GM12878 (cell line): Measurements from ENCODE around the gene DDIT4. TPM values are rescaled to one million over a fixed set of nuclear protein-coding genes. Genes with fewer than 3 reads are reported as not detected.

Source experiments
- ATF7 ChIP-seq: fragments of 450-650 bp; IDR thresholded peaks from 2 replicates; pipeline ENCODE4 v1.6.1; 2016; ENCODE audit warnings: low read depth, mild to moderate bottlenecking
- BMI1 ChIP-seq: fragments of 450-650 bp; IDR thresholded peaks from 2 replicates; pipeline ENCODE4 v1.6.1; 2016; ENCODE audit warnings: mild to moderate bottlenecking, moderate library complexity, borderline replicate concordance
- CREB1 ChIP-seq: IDR thresholded peaks from 2 replicates; pipeline ENCODE4 v1.6.1; 2012; ENCODE audit warnings: low read depth, mild to moderate bottlenecking, inconsistent platforms
- CREM ChIP-seq: IDR thresholded peaks from 2 replicates; pipeline ENCODE4 v1.6.1; 2014; ENCODE audit warnings: antibody characterized with exemption, low read depth
- DPF2 ChIP-seq: fragments of 450-650 bp; IDR thresholded peaks from 2 replicates; pipeline ENCODE4 v1.6.1; 2017; ENCODE audit warnings: mild to moderate bottlenecking
- NR2C1 ChIP-seq: fragments of 450-650 bp; IDR thresholded peaks from 2 replicates; pipeline ENCODE4 v1.6.1; 2017; ENCODE audit warnings: antibody characterized with exemption, mild to moderate bottlenecking, moderate library complexity
- NR2F1 ChIP-seq: fragments of 450-650 bp; conservative IDR thresholded peaks from 2 replicates; pipeline ENCODE4 v1.6.1; 2017; ENCODE audit warnings: mild to moderate bottlenecking
- PAX5 ChIP-seq: IDR thresholded peaks from 2 replicates; pipeline ENCODE4 v1.6.1; 2011; ENCODE audit warnings: low read depth, low read length, borderline replicate concordance
- POLR2AphosphoS5 ChIP-seq: IDR thresholded peaks from 2 replicates; pipeline ENCODE4 v1.6.1; 2011; ENCODE audit warnings: mild to moderate bottlenecking, low read length, inconsistent platforms
- POU2F2 ChIP-seq: IDR thresholded peaks from 3 replicates; pipeline ENCODE4 v1.6.1; 2011; ENCODE audit warnings: low read depth, mild to moderate bottlenecking, low read length, borderline replicate concordance
- RAD21 ChIP-seq: IDR thresholded peaks from 2 replicates; pipeline ENCODE4 v1.6.1; 2011; ENCODE audit warnings: mild to moderate bottlenecking, low read depth, low read length, moderate library complexity; ENCODE audit not compliant: insufficient read depth
- SMARCA5 ChIP-seq: fragments of 450-650 bp; IDR thresholded peaks from 2 replicates; pipeline ENCODE4 v1.6.1; 2017; ENCODE audit warnings: mild to moderate bottlenecking
- TAF1 ChIP-seq: IDR thresholded peaks from 2 replicates; pipeline ENCODE4 v1.6.1; 2011; ENCODE audit warnings: mild to moderate bottlenecking, low read depth, low read length, borderline replicate concordance
- TARDBP ChIP-seq: IDR thresholded peaks from 2 replicates; pipeline ENCODE4 v1.6.1; 2016; ENCODE audit warnings: borderline replicate concordance
- ZNF384 ChIP-seq: IDR thresholded peaks from 2 replicates; pipeline ENCODE4 v1.6.1; 2012; ENCODE audit warnings: low read depth, mild to moderate bottlenecking, low read length, improper control_type of control experiment, borderline replicate concordance
- ZSCAN29 ChIP-seq: fragments of 450-650 bp; IDR thresholded peaks from 2 replicates; pipeline ENCODE4 v1.6.1; 2017; ENCODE audit warnings: mild to moderate bottlenecking, moderate library complexity
- polyA plus RNA-seq, 11 experiments: library from polyadenylated mRNA; depleted of rRNA in 4 of 11; unstranded in 6 of 11; stranded (reverse) in 5 of 11; fragments of >200 nt; fragmentation: Nextera tagmentation in 4 of 11; fragmentation: Illumina TruSeq in 1 of 11; extraction: Ambion mirVana in 4 of 11; extraction: Trizol in 1 of 11; gene quantifications; 1 replicate in 1 of 11; 2 replicates in 10 of 11; pipeline versions ENCODE4 v1.2.1 to v1.2.3, GENCODE V29; 2011 to 2016; ENCODE audit warnings: inconsistent platforms in 2 of 11, missing spikeins in 2 of 11, low read depth in 1 of 11
- total RNA-seq, 4 experiments: library from RNA; depleted of rRNA in 3 of 4; stranded (reverse); fragments of >200 nt in 3 of 4; fragmentation: Illumina TruSeq in 1 of 4; extraction: Trizol in 1 of 4; gene quantifications; 2 replicates each; pipeline versions ENCODE4 v1.2.1 to v1.2.3, GENCODE V29; 2013 to 2021
- TF ChIP-seq, protein P1 (sequence below): IDR thresholded peaks from 2 replicates; pipeline ENCODE4 v1.6.1; 2012; ENCODE audit warnings: low read length, inconsistent platforms
- TF ChIP-seq, protein P2 (sequence below): fragments of 450-650 bp; IDR thresholded peaks from 2 replicates; pipeline ENCODE4 v1.6.1; 2014; ENCODE audit warnings: mild to moderate bottlenecking
- TF ChIP-seq, protein P3 (sequence below): fragments of 150-350 bp; IDR thresholded peaks from 2 replicates; pipeline ENCODE4 v1.6.1; 2014; ENCODE audit warnings: mild to moderate bottlenecking, low read depth, low read length
- TF ChIP-seq, protein P4 (sequence below): fragments of 450-650 bp; IDR thresholded peaks from 2 replicates; pipeline ENCODE4 v1.6.1; 2016; ENCODE audit warnings: mild to moderate bottlenecking
- TF ChIP-seq, protein P5 (sequence below): fragments of 450-650 bp; IDR thresholded peaks from 2 replicates; pipeline ENCODE4 v1.6.1; 2017; ENCODE audit warnings: mild to moderate bottlenecking, moderate library complexity

Gene DDIT4
- total and polyA plus RNA-seq, 10 of the 15 experiments (the other 5 are each of a cell fraction or from before 2014, with no cell fraction given), result 2.1 to 277 (median 183) TPM

DNA sequence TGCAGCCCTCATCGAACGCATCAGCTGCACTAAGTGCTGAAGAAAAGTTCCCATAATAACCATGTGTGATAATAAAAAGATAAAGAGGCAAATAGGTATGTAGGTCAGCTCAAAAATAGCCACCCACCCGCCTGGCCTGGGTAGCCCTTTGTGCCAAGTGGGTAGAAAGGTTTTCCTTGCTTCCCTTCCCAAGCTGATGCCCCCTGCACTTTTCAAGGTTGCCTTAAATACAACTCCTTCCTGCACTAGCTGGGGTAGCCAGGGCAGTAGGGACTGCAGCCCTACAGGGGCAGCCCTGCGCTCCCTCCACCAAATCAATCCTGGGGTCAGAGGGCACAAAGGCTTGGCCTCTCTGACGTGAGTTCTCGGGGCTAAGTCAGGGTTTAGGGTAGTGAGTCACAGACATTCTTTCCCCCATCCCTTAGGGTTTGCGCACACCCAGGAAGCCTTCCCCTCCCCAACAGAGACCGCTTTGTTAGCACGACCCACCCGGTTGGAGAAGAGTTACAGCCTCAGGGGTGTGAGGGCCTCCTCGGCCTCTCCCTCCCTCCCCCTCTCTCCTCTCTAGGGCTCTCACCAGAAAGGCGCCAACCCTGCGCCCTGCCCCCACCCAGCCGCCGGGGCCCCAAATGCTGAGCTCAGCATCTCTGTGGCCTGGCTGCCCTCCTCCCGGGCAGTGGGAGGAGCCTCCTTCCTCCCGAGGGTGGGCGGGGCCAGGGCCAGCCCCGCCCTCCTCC is 13.3 kb upstream of the DDIT4 start (continued):
- TF ChIP-seq DPF2 (peak; percentile 15; the same call in 1 of the 2 replicates), POU2F2 (peak; percentile 19; the same call in 1 of the 3 replicates), TARDBP (no peak), POLR2AphosphoS5 (no peak; the same call in 1 of the 2 replicates), ATF7 (peak; percentile 31; the same call in 1 of the 2 replicates), NR2F1 (peak; percentile 98), CREB1 (0 out of 2 replicates have a peak, but pooled peaks have one; percentile 14), ZNF384 (no peak), RAD21 (0 out of 2 replicates have a peak, but pooled peaks have one; percentile 9), PAX5 (0 out of 2 replicates have a peak, but pooled peaks have one; percentile 21), ZSCAN29 (no peak), CREM (peak; percentile 55), TAF1 (peak; percentile 29; the same call in 1 of the 2 replicates), SMARCA5 (peak; percentile 40; the same call in 1 of the 2 replicates), BMI1 (no peak), NR2C1 (peak; percentile 90)
- TF ChIP-seq, protein P1, sequence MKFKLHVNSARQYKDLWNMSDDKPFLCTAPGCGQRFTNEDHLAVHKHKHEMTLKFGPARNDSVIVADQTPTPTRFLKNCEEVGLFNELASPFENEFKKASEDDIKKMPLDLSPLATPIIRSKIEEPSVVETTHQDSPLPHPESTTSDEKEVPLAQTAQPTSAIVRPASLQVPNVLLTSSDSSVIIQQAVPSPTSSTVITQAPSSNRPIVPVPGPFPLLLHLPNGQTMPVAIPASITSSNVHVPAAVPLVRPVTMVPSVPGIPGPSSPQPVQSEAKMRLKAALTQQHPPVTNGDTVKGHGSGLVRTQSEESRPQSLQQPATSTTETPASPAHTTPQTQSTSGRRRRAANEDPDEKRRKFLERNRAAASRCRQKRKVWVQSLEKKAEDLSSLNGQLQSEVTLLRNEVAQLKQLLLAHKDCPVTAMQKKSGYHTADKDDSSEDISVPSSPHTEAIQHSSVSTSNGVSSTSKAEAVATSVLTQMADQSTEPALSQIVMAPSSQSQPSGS, result no peak
- TF ChIP-seq, protein P2, sequence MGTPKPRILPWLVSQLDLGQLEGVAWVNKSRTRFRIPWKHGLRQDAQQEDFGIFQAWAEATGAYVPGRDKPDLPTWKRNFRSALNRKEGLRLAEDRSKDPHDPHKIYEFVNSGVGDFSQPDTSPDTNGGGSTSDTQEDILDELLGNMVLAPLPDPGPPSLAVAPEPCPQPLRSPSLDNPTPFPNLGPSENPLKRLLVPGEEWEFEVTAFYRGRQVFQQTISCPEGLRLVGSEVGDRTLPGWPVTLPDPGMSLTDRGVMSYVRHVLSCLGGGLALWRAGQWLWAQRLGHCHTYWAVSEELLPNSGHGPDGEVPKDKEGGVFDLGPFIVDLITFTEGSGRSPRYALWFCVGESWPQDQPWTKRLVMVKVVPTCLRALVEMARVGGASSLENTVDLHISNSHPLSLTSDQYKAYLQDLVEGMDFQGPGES, result no peak
- TF ChIP-seq, protein P3, sequence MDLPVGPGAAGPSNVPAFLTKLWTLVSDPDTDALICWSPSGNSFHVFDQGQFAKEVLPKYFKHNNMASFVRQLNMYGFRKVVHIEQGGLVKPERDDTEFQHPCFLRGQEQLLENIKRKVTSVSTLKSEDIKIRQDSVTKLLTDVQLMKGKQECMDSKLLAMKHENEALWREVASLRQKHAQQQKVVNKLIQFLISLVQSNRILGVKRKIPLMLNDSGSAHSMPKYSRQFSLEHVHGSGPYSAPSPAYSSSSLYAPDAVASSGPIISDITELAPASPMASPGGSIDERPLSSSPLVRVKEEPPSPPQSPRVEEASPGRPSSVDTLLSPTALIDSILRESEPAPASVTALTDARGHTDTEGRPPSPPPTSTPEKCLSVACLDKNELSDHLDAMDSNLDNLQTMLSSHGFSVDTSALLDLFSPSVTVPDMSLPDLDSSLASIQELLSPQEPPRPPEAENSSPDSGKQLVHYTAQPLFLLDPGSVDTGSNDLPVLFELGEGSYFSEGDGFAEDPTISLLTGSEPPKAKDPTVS, result 0 out of 2 replicates have a peak, but pooled peaks have one; percentile 20
- TF ChIP-seq, protein P4, sequence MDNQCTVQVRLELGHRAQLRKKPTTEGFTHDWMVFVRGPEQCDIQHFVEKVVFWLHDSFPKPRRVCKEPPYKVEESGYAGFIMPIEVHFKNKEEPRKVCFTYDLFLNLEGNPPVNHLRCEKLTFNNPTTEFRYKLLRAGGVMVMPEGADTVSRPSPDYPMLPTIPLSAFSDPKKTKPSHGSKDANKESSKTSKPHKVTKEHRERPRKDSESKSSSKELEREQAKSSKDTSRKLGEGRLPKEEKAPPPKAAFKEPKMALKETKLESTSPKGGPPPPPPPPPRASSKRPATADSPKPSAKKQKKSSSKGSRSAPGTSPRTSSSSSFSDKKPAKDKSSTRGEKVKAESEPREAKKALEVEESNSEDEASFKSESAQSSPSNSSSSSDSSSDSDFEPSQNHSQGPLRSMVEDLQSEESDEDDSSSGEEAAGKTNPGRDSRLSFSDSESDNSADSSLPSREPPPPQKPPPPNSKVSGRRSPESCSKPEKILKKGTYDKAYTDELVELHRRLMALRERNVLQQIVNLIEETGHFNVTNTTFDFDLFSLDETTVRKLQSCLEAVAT, result no peak
- TF ChIP-seq, protein P5, sequence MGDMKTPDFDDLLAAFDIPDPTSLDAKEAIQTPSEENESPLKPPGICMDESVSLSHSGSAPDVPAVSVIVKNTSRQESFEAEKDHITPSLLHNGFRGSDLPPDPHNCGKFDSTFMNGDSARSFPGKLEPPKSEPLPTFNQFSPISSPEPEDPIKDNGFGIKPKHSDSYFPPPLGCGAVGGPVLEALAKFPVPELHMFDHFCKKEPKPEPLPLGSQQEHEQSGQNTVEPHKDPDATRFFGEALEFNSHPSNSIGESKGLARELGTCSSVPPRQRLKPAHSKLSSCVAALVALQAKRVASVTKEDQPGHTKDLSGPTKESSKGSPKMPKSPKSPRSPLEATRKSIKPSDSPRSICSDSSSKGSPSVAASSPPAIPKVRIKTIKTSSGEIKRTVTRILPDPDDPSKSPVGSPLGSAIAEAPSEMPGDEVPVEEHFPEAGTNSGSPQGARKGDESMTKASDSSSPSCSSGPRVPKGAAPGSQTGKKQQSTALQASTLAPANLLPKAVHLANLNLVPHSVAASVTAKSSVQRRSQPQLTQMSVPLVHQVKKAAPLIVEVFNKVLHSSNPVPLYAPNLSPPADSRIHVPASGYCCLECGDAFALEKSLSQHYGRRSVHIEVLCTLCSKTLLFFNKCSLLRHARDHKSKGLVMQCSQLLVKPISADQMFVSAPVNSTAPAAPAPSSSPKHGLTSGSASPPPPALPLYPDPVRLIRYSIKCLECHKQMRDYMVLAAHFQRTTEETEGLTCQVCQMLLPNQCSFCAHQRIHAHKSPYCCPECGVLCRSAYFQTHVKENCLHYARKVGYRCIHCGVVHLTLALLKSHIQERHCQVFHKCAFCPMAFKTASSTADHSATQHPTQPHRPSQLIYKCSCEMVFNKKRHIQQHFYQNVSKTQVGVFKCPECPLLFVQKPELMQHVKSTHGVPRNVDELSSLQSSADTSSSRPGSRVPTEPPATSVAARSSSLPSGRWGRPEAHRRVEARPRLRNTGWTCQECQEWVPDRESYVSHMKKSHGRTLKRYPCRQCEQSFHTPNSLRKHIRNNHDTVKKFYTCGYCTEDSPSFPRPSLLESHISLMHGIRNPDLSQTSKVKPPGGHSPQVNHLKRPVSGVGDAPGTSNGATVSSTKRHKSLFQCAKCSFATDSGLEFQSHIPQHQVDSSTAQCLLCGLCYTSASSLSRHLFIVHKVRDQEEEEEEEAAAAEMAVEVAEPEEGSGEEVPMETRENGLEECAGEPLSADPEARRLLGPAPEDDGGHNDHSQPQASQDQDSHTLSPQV, result peak; percentile 84
